PC-3 (cell line): ENCODE data around the gene MECR. TPM values are rescaled to one million over a fixed set of nuclear protein-coding genes. Genes with fewer than 3 reads are reported as not detected.

Experiments
- ATAC-seq: fragments of 200-7000 bp; cut with Tn5 transposase; 2 replicates; pipeline ENCODE4 v1.9.1; 2020; ENCODE audit warnings: mild to moderate bottlenecking, moderate library complexity
- BruUV-seq: library from RNA; stranded (reverse); fragments of 400-500 nt; replicated peaks from 2 replicates; lab custom pipeline; 2021; lab: Mats Ljungman, UMichigan
- CTCF ChIA-PET: fragments of 300-600 bp; sonication (Branson Sonifier 250); formaldehyde crosslinking; loops from one replicate; lab custom pipeline; 2022; ENCODE audit warnings: antibody characterized with exemption; lab: Charles Lee
- POLR2A ChIA-PET: fragments of 300-600 bp; sonication (Branson Sonifier 250); formaldehyde crosslinking; loops from one replicate; lab custom pipeline; 2022; ENCODE audit warnings: antibody characterized with exemption; ENCODE audit not compliant: unreplicated experiment; lab: Charles Lee
- DNase-seq: peaks from one replicate; pipeline ENCODE4 v3.0.0-alpha.2; 2015
- H2AFZ ChIP-seq: fragments of 300-600 bp; sonication (generic); 2 replicates; pipeline ENCODE4 v1.6.0; 2016; ENCODE audit warnings: antibody characterized with exemption, low read length
- H3F3A ChIP-seq: fragments of 300-600 bp; sonication (generic); one replicate; pipeline ENCODE4 v1.6.0; 2017; ENCODE audit warnings: antibody characterized with exemption, low read length, control low read depth, mild to moderate bottlenecking; ENCODE audit not compliant: unreplicated experiment
- H3K27ac ChIP-seq: fragments of 300-600 bp; sonication (generic); 2 replicates; pipeline ENCODE4 v1.5.1; 2016; ENCODE audit warnings: mild to moderate bottlenecking, low read length
- H3K27me3 ChIP-seq: fragments of 300-600 bp; sonication (generic); 2 replicates; pipeline ENCODE4 v1.6.1; 2016; ENCODE audit warnings: low read length, mixed read lengths
- H3K36me3 ChIP-seq: fragments of 300-600 bp; sonication (generic); 2 replicates; pipeline ENCODE4 v1.6.1; 2016; ENCODE audit warnings: low read depth, mixed run types, low read length, mixed read lengths
- H3K4me1 ChIP-seq: fragments of 300-600 bp; sonication (generic); 2 replicates; pipeline ENCODE4 v1.5.1; 2016; ENCODE audit warnings: low read length; ENCODE audit not compliant: insufficient read depth
- H3K4me2 ChIP-seq: fragments of 300-600 bp; sonication (generic); 2 replicates; pipeline ENCODE4 v1.6.0; 2016; ENCODE audit warnings: low read length
- H3K4me3 ChIP-seq: fragments of 300-600 bp; sonication (generic); 2 replicates; pipeline ENCODE4 v1.5.1; 2016; ENCODE audit warnings: mild to moderate bottlenecking, low read length, mixed read lengths
- H3K79me2 ChIP-seq: fragments of 300-600 bp; sonication (generic); 2 replicates; pipeline ENCODE4 v1.6.1; 2017; ENCODE audit warnings: low read length, mixed read lengths
- H3K9ac ChIP-seq: fragments of 300-600 bp; sonication (generic); 2 replicates; pipeline ENCODE4 v1.6.0; 2016; ENCODE audit warnings: mild to moderate bottlenecking, low read length
- H3K9me2 ChIP-seq: fragments of 300-600 bp; sonication (generic); replicated peaks from 2 replicates; pipeline ENCODE4 v1.6.1; 2016; ENCODE audit warnings: mixed run types, low read length, mixed read lengths
- H3K9me3 ChIP-seq: fragments of 300-600 bp; sonication (generic); 2 replicates; pipeline ENCODE4 v1.6.1; 2016; ENCODE audit warnings: low read length, mixed read lengths
- H4K20me1 ChIP-seq: fragments of 300-600 bp; sonication (generic); 2 replicates; pipeline ENCODE4 v1.6.1; 2016; ENCODE audit warnings: low read length, mixed read lengths
- CTCF ChIP-seq: fragments of 300-600 bp; sonication (generic); conservative IDR thresholded peaks from 2 replicates; pipeline ENCODE4 v1.5.1; 2017; ENCODE audit warnings: antibody characterized with exemption, low read depth, mild to moderate bottlenecking, low read length
- EZH2 ChIP-seq: fragments of 300-600 bp; sonication (generic); IDR thresholded peaks from one replicate; pipeline ENCODE4 v1.6.1; 2017; ENCODE audit warnings: antibody characterized with exemption, mild to moderate bottlenecking, low read length; ENCODE audit not compliant: unreplicated experiment
- EZH2phosphoT487 ChIP-seq: fragments of 300-600 bp; sonication (generic); IDR thresholded peaks from 2 replicates; pipeline ENCODE4 v1.6.1; 2018; ENCODE audit warnings: mild to moderate bottlenecking, antibody characterized with exemption, low read length, borderline replicate concordance
- intact Hi-C: fragments of 100-400 bp; cut with micrococcal nuclease; formaldehyde crosslinking; loops from 2 replicates; pipeline ENCODE4 v1.9.0; 2023
- total RNA-seq: library from RNA; depleted of rRNA; stranded (reverse); fragments of >200 nt; gene quantifications from 2 replicates; pipeline ENCODE4 v1.2.3, GENCODE V29; 2014

Gene MECR
- total RNA-seq, 1 experiment from 2014 or later: 30.5 TPM

GRCh38 chr1:29197993-29198392 lies 32.7 kb downstream of the MECR start:
- TF ChIP-seq EZH2: no peak
- TF ChIP-seq EZH2phosphoT487: no peak
- TF ChIP-seq CTCF: no peak
- no TSS peak for BruUV-seq
- no peak overlapping the region for H3K9ac ChIP-seq
- H3K4me3 ChIP-seq: no peak overlapping the region
- H4K20me1 ChIP-seq: no peaks in the 10 kb centered on the region
- H3K27ac ChIP-seq: no peak overlapping the region
- H3K4me1 ChIP-seq: peaks cover 14% of the 10 kb centered on the region
- H3K9me2 ChIP-seq: no peaks in the 10 kb centered on the region
- ChIA-PET POLR2A (interaction anchor here (0.5 to 1.5 kb wide), 2 partner anchors 16 to 313 kb away, joined by 7 to 11 read pairs; partner anchors contain the start of gene SRSF4), CTCF (interaction anchor here (0.5 to 1.8 kb wide), 3 partner anchors 16 to 316 kb away, joined by 3 to 12 read pairs (median 8); partner anchors contain the start of gene SRSF4)
- peaks cover 21% of the 10 kb centered on the region for H3K36me3 ChIP-seq
- no peak overlapping the region for H2AFZ ChIP-seq
- ATAC-seq: no peak
- H3F3A ChIP-seq: no peaks in the 10 kb centered on the region
- H3K9me3 ChIP-seq: no peaks in the 10 kb centered on the region
- no peaks in the 10 kb centered on the region for H3K79me2 ChIP-seq
- no peaks in the 10 kb centered on the region for H3K27me3 ChIP-seq
- DNase-seq: no peak
- H3K4me2 ChIP-seq: no peak overlapping the region
- intact Hi-C loops: loop anchor here (1.0 kb wide), 1 partner anchor 316 kb away; no protein-coding TSS in a partner anchor

GRCh38 chr1:29197590-29197924 lies 33.2 kb downstream of the MECR start:
- peak; percentile 92 for ATAC-seq

More at GRCh38 chr1:29197590-29197924, 33.2 kb downstream of the MECR start:
- H3K4me3 ChIP-seq: no peak overlapping the region
- intact Hi-C loops: loop anchor here (1.0 kb wide), 1 partner anchor 315 kb away; no protein-coding TSS in a partner anchor
- no peaks in the 10 kb centered on the region for H3F3A ChIP-seq
- peaks cover 21% of the 10 kb centered on the region for H3K36me3 ChIP-seq
- TF ChIP-seq CTCF: peak; percentile 67
- TF ChIP-seq EZH2: no peak
- H3K9me2 ChIP-seq: no peaks in the 10 kb centered on the region
- CTCF ChIA-PET: interaction anchor here (0.5 to 1.8 kb wide), 5 partner anchors 16 to 316 kb away, joined by 3 to 12 read pairs (median 8); partner anchors contain the start of gene SRSF4
- H3K27ac ChIP-seq: no peak overlapping the region
- DNase-seq: peak; percentile 60
- no peaks in the 10 kb centered on the region for H4K20me1 ChIP-seq
- POLR2A ChIA-PET: interaction anchor here (0.5 to 1.5 kb wide), 2 partner anchors 16 to 313 kb away, joined by 7 to 11 read pairs; partner anchors contain the start of gene SRSF4
- H3K9ac ChIP-seq: no peak overlapping the region
- H3K27me3 ChIP-seq: no peaks in the 10 kb centered on the region
- no peaks in the 10 kb centered on the region for H3K9me3 ChIP-seq
- no peak overlapping the region for H2AFZ ChIP-seq
- no peak overlapping the region for H3K4me2 ChIP-seq
- H3K79me2 ChIP-seq: no peaks in the 10 kb centered on the region
- BruUV-seq: no TSS peak
- peaks cover 12% of the 10 kb centered on the region for H3K4me1 ChIP-seq
